ENCODE results near the gene PBX4.

Gene PBX4

DNA sequence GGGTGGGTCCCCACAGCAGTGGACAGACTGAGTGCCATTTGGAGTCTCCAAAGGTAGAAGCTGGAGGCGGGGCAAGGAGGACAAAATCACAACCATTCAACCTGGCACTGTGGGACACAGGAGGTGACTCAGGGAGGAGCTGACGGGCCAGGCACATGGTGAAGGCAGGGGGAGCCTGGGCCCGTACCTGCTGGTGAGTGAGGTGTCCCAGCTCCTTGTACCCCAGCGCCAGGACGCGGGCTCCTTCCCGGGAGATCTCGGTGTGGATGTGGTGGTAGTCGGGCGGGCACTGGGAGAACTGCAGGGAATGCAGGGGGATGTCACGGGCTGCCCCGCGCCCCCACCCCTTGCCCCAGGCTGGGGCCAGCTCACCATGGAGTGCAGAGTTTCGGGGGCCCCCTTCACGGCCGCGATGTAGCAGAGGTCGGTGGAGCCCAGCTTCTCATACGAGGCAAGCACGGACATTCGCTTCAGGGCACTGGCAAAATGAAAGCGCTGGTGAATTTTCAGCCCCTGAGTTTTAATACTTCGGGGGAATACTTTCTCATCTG is 35.2 kb upstream of the PBX4 start:
- Histone ChIP-seq H3K4me3 (replicated peaks; ENCODE audit: insufficient read depth, low read length) (no peak overlapping the region), H3K27ac (replicated peaks) (no peak overlapping the region), H3K27me3 (ENCODE audit: insufficient read depth, poor library complexity, severe bottlenecking) (no peaks in the 10 kb centered on the region)
- TF ChIP-seq, protein P1, sequence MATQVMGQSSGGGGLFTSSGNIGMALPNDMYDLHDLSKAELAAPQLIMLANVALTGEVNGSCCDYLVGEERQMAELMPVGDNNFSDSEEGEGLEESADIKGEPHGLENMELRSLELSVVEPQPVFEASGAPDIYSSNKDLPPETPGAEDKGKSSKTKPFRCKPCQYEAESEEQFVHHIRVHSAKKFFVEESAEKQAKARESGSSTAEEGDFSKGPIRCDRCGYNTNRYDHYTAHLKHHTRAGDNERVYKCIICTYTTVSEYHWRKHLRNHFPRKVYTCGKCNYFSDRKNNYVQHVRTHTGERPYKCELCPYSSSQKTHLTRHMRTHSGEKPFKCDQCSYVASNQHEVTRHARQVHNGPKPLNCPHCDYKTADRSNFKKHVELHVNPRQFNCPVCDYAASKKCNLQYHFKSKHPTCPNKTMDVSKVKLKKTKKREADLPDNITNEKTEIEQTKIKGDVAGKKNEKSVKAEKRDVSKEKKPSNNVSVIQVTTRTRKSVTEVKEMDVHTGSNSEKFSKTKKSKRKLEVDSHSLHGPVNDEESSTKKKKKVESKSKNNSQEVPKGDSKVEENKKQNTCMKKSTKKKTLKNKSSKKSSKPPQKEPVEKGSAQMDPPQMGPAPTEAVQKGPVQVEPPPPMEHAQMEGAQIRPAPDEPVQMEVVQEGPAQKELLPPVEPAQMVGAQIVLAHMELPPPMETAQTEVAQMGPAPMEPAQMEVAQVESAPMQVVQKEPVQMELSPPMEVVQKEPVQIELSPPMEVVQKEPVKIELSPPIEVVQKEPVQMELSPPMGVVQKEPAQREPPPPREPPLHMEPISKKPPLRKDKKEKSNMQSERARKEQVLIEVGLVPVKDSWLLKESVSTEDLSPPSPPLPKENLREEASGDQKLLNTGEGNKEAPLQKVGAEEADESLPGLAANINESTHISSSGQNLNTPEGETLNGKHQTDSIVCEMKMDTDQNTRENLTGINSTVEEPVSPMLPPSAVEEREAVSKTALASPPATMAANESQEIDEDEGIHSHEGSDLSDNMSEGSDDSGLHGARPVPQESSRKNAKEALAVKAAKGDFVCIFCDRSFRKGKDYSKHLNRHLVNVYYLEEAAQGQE (IDR thresholded peaks at IDR 0.05; ENCODE audit: insufficient replicate concordance, low read depth): no peak
- TF ChIP-seq, protein P2, sequence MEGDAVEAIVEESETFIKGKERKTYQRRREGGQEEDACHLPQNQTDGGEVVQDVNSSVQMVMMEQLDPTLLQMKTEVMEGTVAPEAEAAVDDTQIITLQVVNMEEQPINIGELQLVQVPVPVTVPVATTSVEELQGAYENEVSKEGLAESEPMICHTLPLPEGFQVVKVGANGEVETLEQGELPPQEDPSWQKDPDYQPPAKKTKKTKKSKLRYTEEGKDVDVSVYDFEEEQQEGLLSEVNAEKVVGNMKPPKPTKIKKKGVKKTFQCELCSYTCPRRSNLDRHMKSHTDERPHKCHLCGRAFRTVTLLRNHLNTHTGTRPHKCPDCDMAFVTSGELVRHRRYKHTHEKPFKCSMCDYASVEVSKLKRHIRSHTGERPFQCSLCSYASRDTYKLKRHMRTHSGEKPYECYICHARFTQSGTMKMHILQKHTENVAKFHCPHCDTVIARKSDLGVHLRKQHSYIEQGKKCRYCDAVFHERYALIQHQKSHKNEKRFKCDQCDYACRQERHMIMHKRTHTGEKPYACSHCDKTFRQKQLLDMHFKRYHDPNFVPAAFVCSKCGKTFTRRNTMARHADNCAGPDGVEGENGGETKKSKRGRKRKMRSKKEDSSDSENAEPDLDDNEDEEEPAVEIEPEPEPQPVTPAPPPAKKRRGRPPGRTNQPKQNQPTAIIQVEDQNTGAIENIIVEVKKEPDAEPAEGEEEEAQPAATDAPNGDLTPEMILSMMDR (IDR thresholded peaks at IDR 0.05; ENCODE audit: insufficient read depth, low read length): no peak
- TF ChIP-seq GABPA (IDR thresholded peaks at IDR 0.05; ENCODE audit: low read depth) (no peak), SPI1 (IDR thresholded peaks at IDR 0.05; ENCODE audit: borderline replicate concordance, low read depth) (no peak), POLR2AphosphoS5 (IDR thresholded peaks at IDR 0.05; ENCODE audit: low read depth) (no peak)
- no peak for DNase-seq (ENCODE audit: low read depth in 1 of 2, low spot score in 1 of 2)

DNA sequence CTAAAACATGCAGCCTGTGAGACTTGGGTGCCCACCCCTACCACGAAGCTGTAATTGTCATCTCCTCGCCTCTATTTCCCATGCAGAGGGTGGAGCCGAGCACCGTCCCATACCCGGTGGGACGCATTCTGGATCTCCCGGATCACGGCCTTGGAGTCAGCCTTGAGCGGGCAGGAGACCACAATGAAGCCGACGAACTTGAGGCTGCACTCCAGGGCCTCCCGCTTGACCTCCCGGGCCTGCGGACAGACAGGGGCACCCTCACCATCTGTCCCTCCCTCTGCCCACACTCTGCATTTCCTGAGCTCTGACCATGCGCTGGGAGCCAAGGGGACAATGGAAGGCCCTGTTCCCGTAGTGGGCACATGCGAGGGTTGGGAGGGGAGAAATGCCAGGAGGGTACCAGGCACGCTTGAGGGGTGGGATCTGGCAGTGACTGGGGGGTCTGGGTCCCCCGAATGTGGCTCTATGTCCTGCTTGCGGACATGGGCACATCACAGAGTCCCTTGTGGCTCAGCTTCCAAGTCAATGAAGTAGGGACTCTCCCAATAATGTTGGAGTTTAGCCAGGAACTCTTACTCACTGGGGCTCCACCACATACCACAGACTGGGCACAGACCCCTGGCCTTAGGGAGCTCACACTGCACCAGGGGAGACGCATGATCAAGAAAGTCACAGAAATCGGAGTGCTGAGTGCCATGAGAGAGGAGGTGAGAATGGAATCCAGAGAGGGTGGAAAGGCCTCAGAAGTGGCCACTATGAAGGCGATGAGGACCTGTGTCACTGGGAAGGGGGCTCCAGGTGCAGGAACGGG is 34.2 kb upstream of the PBX4 start:
- no peak overlapping the region for H3K27ac ChIP-seq (replicated peaks)
- H3K27me3 ChIP-seq (ENCODE audit: insufficient read depth, poor library complexity, severe bottlenecking): no peaks in the 10 kb centered on the region
- H3K4me3 ChIP-seq (replicated peaks; ENCODE audit: insufficient read depth, low read length): no peak overlapping the region
- DNase-seq (ENCODE audit: low read depth in 1 of 2, low spot score in 1 of 2): no peak
- TF ChIP-seq, protein P1 (IDR thresholded peaks at IDR 0.05; ENCODE audit: insufficient replicate concordance, low read depth): no peak
- 0 out of 2 replicates have a peak, but pooled peaks have one; percentile 9 for TF ChIP-seq POLR2AphosphoS5 (IDR thresholded peaks at IDR 0.05; ENCODE audit: low read depth)

DNA sequence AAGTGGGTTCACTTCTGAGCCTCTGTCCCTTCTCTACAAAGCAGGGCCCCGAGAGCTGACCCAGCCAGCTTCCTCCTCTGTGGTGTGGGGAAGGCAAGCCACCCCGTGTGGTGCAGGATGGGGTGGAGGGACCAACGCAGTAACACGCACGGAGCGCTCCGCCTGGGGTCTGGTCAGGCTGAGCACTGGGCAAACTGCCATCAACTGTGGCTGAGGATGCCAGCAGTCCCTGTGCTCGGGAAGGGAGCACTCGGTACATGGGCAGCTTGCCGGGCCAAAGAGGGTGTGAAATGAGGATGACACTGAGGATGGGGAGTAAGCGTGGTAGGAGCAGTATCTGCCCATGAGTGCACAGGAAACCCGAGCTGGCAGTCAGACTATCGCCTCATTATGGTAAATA is 32.6 kb upstream of the PBX4 start:
- TF ChIP-seq POLR2AphosphoS5 (IDR thresholded peaks at IDR 0.05; ENCODE audit: low read depth): no peak
- TF ChIP-seq, protein P2 (IDR thresholded peaks at IDR 0.05; ENCODE audit: insufficient read depth, low read length): no peak
- no peak for TF ChIP-seq SPI1 (IDR thresholded peaks at IDR 0.05; ENCODE audit: borderline replicate concordance, low read depth)
- TF ChIP-seq, protein P1 (IDR thresholded peaks at IDR 0.05; ENCODE audit: insufficient replicate concordance, low read depth): no peak
- no peak for TF ChIP-seq GABPA (IDR thresholded peaks at IDR 0.05; ENCODE audit: low read depth)
- DNase-seq (ENCODE audit: low read depth in 1 of 2, low spot score in 1 of 2): peak in 1 of 2 experiments; percentile 69
- Histone ChIP-seq H3K27me3 (ENCODE audit: insufficient read depth, poor library complexity, severe bottlenecking) (no peaks in the 10 kb centered on the region), H3K27ac (replicated peaks) (peak overlapping the region; percentile 48), H3K4me3 (replicated peaks; ENCODE audit: insufficient read depth, low read length) (no peak overlapping the region)
